GM12864 (cell line): ENCODE data around the gene MSANTD1.

ENCODE experiments used
- DNase-seq: peaks from one replicate; pipeline ENCODE4 v3.0.0-alpha.2; 2011; ENCODE audit warnings: low read depth
- H3K4me3 ChIP-seq: 2 replicates; pipeline ENCODE4 v1.5.1; 2011; ENCODE audit warnings: mild to moderate bottlenecking, low read depth, low read length, control low read depth
- TF ChIP-seq, protein P1 (sequence below): IDR thresholded peaks from 2 replicates; pipeline ENCODE4 v1.5.1; 2011; ENCODE audit warnings: low read depth, mild to moderate bottlenecking, moderate library complexity, low read length, control low read depth, inconsistent platforms; ENCODE audit errors: missing control alignments

MSANTD1 gene

DNA sequence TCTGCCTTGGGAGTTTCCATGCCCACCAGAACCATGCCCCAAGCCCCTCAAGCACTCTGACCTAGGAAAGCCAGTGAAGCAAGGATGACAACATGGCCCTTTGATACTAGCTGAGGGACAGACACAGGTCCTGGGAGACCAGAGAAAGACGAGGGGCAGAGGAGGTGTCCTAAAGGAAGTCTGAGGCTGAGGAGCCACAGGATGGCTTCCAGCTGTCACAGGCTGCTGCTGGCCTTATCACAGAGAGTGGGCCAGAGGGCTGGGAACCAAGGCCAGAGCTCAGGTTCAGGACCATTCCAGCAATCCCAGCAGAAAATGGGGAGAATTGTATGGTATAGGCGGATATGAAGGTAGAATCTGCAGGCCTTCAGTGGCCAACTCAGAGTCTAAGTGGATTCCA lies 31.7 kb upstream of the MSANTD1 start:
- no peak for DNase-seq
- H3K4me3 ChIP-seq, result no peak overlapping the region
- TF ChIP-seq, protein P1, sequence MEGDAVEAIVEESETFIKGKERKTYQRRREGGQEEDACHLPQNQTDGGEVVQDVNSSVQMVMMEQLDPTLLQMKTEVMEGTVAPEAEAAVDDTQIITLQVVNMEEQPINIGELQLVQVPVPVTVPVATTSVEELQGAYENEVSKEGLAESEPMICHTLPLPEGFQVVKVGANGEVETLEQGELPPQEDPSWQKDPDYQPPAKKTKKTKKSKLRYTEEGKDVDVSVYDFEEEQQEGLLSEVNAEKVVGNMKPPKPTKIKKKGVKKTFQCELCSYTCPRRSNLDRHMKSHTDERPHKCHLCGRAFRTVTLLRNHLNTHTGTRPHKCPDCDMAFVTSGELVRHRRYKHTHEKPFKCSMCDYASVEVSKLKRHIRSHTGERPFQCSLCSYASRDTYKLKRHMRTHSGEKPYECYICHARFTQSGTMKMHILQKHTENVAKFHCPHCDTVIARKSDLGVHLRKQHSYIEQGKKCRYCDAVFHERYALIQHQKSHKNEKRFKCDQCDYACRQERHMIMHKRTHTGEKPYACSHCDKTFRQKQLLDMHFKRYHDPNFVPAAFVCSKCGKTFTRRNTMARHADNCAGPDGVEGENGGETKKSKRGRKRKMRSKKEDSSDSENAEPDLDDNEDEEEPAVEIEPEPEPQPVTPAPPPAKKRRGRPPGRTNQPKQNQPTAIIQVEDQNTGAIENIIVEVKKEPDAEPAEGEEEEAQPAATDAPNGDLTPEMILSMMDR, result no peak

DNA sequence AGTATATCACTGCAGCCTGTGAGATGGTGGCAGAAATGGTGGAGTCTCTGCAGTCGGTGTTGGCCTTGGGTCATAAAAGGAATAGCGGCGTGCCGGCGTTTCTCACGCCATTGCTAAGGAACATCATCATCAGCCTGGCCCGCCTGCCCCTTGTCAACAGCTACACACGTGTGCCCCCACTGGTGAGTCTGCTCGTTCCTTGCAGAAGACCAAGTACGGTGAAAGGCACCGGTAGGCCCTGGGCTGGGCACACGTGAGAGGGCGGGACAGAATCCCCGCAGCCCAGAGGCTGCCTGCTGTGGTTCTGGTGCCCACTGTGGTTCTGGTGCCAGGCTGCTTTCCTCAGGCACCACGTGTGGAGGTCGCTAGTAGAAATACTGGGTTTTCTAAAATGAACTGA lies 31.2 kb upstream of the MSANTD1 start:
- no peak overlapping the region for H3K4me3 ChIP-seq
- DNase-seq, result no peak
- TF ChIP-seq, protein P1, result no peak

DNA sequence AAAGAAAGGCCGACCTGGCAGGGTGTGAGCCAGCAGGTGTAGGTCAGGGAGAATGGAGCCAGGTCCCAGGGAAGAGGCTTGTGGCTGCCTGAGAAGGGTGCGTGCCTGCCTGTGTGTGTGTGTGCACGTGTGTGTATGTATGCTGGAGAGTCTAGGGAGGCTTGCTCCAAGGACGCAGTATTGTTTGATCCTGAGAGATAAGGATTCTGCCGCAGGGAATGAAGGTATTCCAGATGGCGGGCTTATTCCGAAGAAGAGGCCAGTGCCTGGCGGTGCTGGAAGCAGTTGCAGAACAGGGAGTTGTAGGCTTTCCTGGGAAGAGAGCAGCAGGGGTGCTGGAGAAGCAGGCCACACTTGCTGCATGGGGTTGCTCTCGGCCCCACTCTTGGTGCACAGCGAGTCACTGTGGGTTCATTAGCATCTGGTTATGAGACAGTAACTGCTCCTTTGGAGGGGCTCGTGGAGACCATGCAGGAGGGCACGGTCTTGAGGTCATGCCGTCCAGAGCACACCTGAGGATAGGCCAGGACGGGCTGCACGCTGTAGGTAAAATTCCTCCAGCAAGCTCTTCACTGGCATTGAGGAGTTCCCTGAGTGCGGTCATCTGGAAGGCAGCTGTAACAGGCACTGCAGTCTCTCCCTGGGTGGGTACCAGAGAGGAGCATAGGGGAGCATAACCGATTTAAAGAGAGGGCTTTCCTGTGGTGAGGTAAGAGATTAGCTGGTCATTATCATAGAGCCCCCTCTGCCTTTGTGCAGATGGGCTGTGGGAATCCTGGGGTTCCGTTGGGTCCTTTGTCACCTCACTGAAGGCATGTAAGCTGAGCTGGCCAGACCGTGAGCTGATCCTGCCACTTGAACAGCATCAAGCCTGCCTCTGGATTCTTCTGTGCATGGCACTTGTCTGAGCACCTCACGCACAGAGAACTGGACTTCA lies 29.9 kb upstream of the MSANTD1 start:
- H3K4me3 ChIP-seq, result no peak overlapping the region
- TF ChIP-seq, protein P1, result no peak
- DNase-seq, result no peak

DNA sequence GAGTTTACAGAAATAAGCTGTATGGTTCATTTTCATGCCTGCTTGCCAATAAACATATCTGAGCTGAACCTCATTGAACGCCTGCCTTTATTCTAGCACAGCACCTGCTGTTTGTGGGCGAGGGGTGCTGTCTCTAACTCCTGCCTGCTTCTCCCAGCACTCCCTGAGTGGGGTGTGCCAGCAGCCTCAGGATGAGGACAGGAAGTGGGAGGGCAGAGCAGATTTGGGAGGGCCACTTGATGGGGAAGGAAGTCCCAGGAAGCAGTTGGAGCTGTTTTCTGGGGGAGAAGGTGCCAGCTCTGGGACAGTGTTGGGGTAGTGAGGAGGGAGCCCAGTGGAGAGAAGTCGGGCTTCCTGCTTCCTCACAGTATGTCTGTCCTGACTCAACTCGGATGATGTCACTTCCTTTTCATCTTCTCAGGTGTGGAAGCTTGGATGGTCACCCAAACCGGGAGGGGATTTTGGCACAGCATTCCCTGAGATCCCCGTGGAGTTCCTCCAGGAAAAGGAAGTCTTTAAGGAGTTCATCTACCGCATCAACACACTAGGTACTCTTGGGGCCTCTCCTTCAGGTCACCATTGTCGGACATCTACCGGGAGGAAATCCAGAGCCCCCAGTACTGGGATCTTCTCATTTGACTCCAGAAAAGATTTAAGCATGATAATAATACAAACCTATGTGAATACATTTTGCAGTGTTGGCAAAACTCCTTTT lies 29.0 kb upstream of the MSANTD1 start:
- DNase-seq, result no peak
- TF ChIP-seq, protein P1, result no peak
- H3K4me3 ChIP-seq, result no peak overlapping the region

DNA sequence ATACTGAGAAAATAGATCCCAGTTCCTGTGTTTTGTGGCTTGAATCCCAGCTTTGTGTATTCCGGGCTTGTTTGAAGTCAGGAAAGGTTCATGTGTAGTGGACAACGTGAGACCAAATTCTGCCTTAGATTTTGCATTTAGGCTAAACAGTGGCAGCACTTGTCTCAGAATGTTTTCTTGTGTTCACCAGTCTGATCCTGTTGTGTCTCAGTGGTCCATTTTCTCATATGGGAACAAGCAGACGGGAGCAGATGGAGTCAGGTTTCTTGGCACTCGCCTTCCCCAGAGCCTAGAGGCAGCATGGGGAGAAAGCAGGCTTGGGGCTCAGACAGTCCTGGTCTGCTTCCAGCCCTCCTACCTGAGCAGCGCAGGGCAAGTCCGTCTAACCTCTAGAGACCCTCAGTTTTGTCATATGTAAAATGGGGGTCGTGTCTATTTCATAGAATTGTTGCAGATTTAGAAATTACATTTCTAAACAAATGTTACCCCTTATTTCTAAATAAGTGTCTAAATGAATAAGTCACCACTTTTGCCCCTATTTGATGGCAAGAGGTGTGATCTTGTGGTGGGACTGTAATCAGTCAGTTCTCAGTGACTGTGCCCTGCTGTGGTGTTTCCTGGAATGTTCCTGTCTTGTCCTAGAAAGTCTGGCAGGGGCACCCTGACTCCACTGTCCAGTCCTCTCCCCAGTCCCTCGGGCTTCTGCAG lies 28.3 kb upstream of the MSANTD1 start:
- TF ChIP-seq, protein P1, result no peak
- DNase-seq, result no peak
- no peak overlapping the region for H3K4me3 ChIP-seq

DNA sequence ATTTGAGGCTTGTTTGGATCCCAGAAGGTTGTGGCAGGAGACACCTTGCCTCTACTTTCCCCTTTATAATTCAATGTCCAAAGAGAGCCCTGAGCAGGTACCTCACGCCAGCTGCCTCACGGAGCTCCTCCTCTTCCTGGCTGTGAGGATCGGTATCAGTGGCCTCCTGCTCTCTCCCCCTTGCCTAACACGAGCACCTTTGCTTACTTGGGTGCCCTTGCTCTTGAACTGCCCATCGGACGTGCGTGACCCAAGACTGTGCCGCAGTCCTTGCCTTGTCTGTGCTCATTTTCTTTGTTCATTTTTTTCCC lies 27.8 kb upstream of the MSANTD1 start:
- DNase-seq, result no peak
- TF ChIP-seq, protein P1, result no peak

More for the DNA sequence above, 27.8 kb upstream of the MSANTD1 start:
- H3K4me3 ChIP-seq, result no peak overlapping the region
